GM18519 (cell line): ENCODE results near the gene FAHD2B.
"Not testable (repeated sequence)": the region's sequence is repeated elsewhere in the genome, so short reads cannot be mapped to it uniquely, and the experiment has no call there.

ENCODE experiments used
- ATAC-seq: cut with Tn5 transposase; IDR thresholded peaks from one replicate; pipeline ENCODE4 v1.9.1; 2021; ENCODE audit warnings: mild to moderate bottlenecking, moderate library complexity; ENCODE audit not compliant: unreplicated experiment, low FRiP score

Gene FAHD2B

GRCh38 chr2:97068722-97069121, 26.0 kb downstream of the FAHD2B start:
- not testable (repeated sequence) for ATAC-seq

GRCh38 chr2:97068074-97068473, 26.6 kb downstream of the FAHD2B start:
- no peak for ATAC-seq

DNA sequence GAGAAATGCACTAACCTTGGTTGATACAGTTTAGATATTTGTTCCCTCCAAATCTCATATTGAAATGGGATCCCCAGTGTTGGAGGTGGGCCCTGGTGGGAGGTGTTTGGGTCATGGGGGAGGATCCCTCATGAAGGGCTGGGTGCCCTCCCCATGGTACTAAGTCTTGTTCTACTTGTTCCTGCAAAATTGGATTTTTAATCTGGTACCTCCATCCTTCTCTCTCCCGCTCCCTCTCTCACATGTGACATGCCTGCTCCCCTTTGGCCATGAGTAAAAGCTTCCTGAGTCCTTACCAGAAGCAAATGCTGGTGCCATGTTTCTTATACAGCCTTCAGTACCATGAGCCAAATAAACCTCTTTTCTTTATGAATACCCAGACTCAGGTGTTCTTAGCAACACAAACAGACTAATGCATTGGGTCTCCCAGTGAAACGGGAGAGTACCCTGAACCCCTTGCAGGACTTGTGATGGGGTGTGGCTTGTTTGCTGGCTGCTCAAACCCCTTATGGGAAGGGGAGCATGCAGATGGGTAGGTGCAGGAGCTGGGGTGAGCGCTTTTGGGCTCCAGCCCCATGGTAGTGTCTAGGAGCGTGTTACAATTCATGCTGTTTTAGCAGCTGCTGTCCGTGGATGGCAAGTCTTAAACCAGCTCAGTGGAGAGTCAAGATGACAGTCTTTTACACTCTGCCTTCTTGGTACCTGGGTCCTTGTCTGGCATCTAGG, 27.2 kb downstream of the FAHD2B start:
- no peak for ATAC-seq

DNA sequence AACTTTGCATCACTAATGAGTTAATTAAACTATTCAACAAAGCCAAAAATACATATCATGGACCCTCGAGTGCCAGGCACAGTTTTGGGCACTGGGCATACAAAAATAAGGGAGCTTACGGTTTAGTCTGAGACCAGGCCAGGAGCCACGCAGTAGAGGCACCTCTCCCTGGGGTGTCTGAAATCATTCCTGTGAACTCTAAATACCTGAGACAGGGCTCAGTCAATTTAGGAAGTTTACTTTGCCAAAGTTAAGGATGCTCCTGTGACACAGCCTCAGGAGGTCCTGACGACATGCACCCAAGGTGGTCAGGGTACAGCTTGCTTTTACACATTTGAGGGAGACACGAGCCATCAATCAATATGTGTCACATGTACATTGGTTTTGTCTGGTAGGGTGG, 28.7 kb downstream of the FAHD2B start:
- ATAC-seq, result not testable (repeated sequence)

GRCh38 chr2:97062020-97062419, 32.7 kb downstream of the FAHD2B start:
- ATAC-seq, result not testable (repeated sequence)

- not testable (repeated sequence) for ATAC-seq
These were observed 34.9 kb downstream of the FAHD2B start for GRCh38 chr2:97059782-97060181.

GRCh38 chr2:97056150-97056549, 38.5 kb downstream of the FAHD2B start:
- ATAC-seq, result not testable (repeated sequence)

DNA sequence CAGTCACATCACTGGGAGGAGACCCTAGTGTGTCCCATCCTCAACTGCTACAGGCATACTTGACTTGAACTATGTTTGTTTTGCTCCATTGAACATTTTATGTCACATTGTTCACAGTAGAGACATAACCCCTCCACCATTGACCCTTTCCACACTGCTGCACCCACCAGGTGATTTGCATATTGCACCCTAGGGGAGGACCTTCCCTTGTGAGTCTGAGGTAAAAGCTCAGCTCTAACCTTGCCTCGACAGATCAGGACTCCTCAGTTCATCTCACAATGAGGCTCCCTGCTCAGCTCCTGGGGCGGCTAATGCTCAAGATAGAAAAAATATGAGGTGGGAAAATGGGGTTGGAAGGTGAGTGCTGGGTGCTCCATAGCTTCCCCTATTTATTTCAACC, 44.6 kb downstream of the FAHD2B start:
- not testable (repeated sequence) for ATAC-seq

DNA sequence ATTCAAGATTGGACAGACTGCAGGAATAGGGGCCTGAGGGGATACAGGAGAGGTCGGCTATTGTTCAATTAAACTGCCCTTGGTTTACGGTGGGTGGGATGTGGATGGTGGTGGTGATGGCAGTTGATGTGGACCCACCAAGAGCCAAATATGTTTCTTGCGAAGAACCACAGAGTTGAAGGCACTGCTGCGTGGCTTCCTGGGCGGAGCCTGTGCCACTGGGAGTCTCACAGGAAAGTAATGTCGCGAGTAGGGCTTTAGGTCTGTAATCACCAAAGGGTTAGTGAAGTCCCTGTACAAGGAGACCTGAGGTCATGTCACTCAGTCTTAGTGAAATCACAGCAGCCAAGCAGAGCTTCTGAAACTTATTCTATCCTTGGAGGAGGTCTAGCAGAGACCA, 46.2 kb downstream of the FAHD2B start:
- not testable (repeated sequence) for ATAC-seq

GRCh38 chr2:97046676-97047075, 48.0 kb downstream of the FAHD2B start:
- not testable (repeated sequence) for ATAC-seq

DNA sequence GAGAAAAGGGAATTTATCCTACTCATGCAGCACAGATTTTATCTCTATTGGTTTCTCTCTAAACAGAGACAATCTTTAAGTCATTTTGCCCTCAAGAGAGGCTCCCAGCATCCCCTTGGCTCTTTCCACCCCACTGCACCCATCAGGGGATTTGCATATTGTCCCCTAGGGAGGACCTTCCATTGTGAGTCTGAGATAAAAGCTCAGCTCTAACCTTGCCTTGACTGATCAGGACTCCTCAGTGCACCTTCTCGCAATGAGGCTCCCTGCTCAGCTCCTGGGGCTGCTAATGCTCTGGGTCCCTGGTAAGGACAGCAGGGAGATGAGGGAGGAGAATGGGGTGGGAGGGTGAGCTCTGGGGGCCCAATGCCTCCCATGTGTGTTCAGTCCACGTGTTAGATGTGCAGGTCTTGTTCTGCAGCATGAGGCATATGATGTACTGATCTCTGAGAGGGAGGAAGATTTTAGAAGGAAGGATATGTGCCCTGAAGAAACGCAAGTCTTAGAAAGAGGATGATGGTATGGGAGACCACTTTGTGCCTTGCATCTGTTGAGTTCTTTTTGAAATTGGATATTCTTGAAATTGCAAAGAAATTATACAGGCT, 48.7 kb downstream of the FAHD2B start:
- ATAC-seq, result not testable (repeated sequence)
